ENCODE measurements around the gene POLR1E. TPM values are rescaled to one million over a fixed set of nuclear protein-coding genes. Genes with fewer than 3 reads are reported as not detected.

Gene POLR1E
- total and polyA plus RNA-seq, 9 of the 15 experiments (the other 6 are each of a cell fraction or from before 2014, with no cell fraction given): 18.9 to 102 (median 74.4) TPM

- TF ChIP-seq, protein P1, sequence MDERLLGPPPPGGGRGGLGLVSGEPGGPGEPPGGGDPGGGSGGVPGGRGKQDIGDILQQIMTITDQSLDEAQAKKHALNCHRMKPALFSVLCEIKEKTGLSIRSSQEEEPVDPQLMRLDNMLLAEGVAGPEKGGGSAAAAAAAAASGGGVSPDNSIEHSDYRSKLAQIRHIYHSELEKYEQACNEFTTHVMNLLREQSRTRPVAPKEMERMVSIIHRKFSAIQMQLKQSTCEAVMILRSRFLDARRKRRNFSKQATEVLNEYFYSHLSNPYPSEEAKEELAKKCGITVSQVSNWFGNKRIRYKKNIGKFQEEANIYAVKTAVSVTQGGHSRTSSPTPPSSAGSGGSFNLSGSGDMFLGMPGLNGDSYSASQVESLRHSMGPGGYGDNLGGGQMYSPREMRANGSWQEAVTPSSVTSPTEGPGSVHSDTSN (CRISPR knock-in tag; IDR thresholded peaks at IDR 0.05; ENCODE audit: low read depth): no peak
- TF ChIP-seq, protein P1 (tag; conservative IDR thresholded peaks at IDR 0.05; ENCODE audit: low read depth): no peak
- TF ChIP-seq E2F8 (IDR thresholded peaks at IDR 0.05; ENCODE audit: low read depth, partially characterized antibody): no peak
- TF ChIP-seq ZMIZ1 (IDR thresholded peaks at IDR 0.05; ENCODE audit: low read depth in 2 of 2, low read length in 2 of 2): no peak
- TF ChIP-seq ARID1B (IDR thresholded peaks at IDR 0.05): no peak
- TF ChIP-seq ARID3A (IDR thresholded peaks at IDR 0.05; ENCODE audit: borderline replicate concordance, low read depth, low read length): no peak
- no peak for TF ChIP-seq POLR2A (conservative IDR thresholded peaks at IDR 0.05)
- TF ChIP-seq MBD1 (CRISPR knock-in tag; IDR thresholded peaks at IDR 0.05): no peak
- TF ChIP-seq PHF20 (IDR thresholded peaks at IDR 0.05; ENCODE audit: partially characterized antibody): no peak
- TF ChIP-seq NFE2L1 (tag; IDR thresholded peaks at IDR 0.05; ENCODE audit: borderline replicate concordance, low read depth): no peak
These were observed 46.0 kb downstream of the POLR1E start (continued) for GRCh38 chr9:37531699-37532098.

Measured in K562 (cell line).